DND-41 (cell line): ENCODE measurements around the gene OTUD5.

Experiments
- ATAC-seq: fragments of 200-7000 bp; cut with Tn5 transposase; 3 replicates; pipeline ENCODE4 v1.9.1; 2021; ENCODE audit warnings: low read depth; ENCODE audit not compliant: insufficient read depth
- DNase-seq: peaks from one replicate; pipeline ENCODE4 v3.0.0-alpha.2; 2020
- H2AFZ ChIP-seq: 2 replicates; pipeline ENCODE4 v1.6.0; 2012; ENCODE audit warnings: low read depth, low read length
- H3K27ac ChIP-seq: 2 replicates; pipeline ENCODE4 v1.5.1; 2012; ENCODE audit warnings: low read length, inconsistent platforms
- H3K27me3 ChIP-seq: fragments of 200-600 bp; sonication (generic); 2 replicates; pipeline ENCODE4 v1.6.0; 2012; ENCODE audit warnings: low read length, mild to moderate bottlenecking, inconsistent platforms; ENCODE audit not compliant: insufficient read depth, poor library complexity
- H3K36me3 ChIP-seq: 2 replicates; pipeline ENCODE4 v1.5.1; 2012; ENCODE audit warnings: low read length, inconsistent platforms; ENCODE audit not compliant: insufficient read depth
- H3K4me1 ChIP-seq: 2 replicates; pipeline ENCODE4 v1.5.1; 2012; ENCODE audit warnings: mild to moderate bottlenecking, low read length; ENCODE audit not compliant: insufficient read depth
- H3K4me2 ChIP-seq: 2 replicates; pipeline ENCODE4 v1.6.0; 2012; ENCODE audit warnings: mild to moderate bottlenecking, moderate library complexity, low read length, inconsistent platforms; ENCODE audit not compliant: insufficient read depth
- H3K4me3 ChIP-seq, 2 experiments: fragments of 200-600 bp in 1 of 2; shearing (Covaris generic) in 1 of 2; 2 replicates each; pipeline ENCODE4 v1.5.1; 2012 to 2016; ENCODE audit warnings: inconsistent platforms in 2 of 2, low read length in 2 of 2, mild to moderate bottlenecking in 2 of 2, low read depth in 1 of 2, moderate library complexity in 1 of 2
- H3K79me2 ChIP-seq: 2 replicates; pipeline ENCODE4 v1.6.0; 2012; ENCODE audit warnings: low read length, inconsistent platforms; ENCODE audit not compliant: insufficient read depth
- H3K9ac ChIP-seq: 2 replicates; pipeline ENCODE4 v1.6.0; 2012; ENCODE audit warnings: low read depth, mild to moderate bottlenecking, inconsistent platforms, low read length, moderate library complexity
- H3K9me3 ChIP-seq: 2 replicates; pipeline ENCODE4 v1.5.1; 2012; ENCODE audit warnings: low read length, moderate library complexity, mild to moderate bottlenecking, inconsistent platforms; ENCODE audit not compliant: insufficient read depth, severe bottlenecking
- H4K20me1 ChIP-seq: 2 replicates; pipeline ENCODE4 v1.6.0; 2012; ENCODE audit warnings: low read length; ENCODE audit not compliant: insufficient read depth
- EZH2 ChIP-seq: IDR thresholded peaks from 3 replicates; pipeline ENCODE4 v1.6.1; 2012; ENCODE audit warnings: borderline replicate concordance, low read depth, mild to moderate bottlenecking, moderate library complexity, low read length, inconsistent platforms; ENCODE audit not compliant: severe bottlenecking
- TF ChIP-seq, protein P1 (sequence below): IDR thresholded peaks from 2 replicates; pipeline ENCODE4 v1.5.1; 2012; ENCODE audit warnings: borderline replicate concordance, low read length, moderate library complexity, mild to moderate bottlenecking; ENCODE audit not compliant: poor library complexity, severe bottlenecking; ENCODE audit errors: extremely low read depth

Gene OTUD5

GRCh38 chrX:48909703-48910294, 47.6 kb downstream of the OTUD5 start:
- Histone ChIP-seq H2AFZ (no peak overlapping the region), H3K27me3 (no peaks in the 10 kb centered on the region), H3K4me2 (peak overlapping the region; percentile 95; the same call in 1 of the 2 replicates), H3K27ac (no peak overlapping the region), H3K79me2 (peaks cover 19% of the 10 kb centered on the region), H3K4me1 (peaks cover 25% of the 10 kb centered on the region), H3K9me3 (no peaks in the 10 kb centered on the region), H3K9ac (no peak overlapping the region), H4K20me1 (no peaks in the 10 kb centered on the region), H3K4me3 (0 out of 4 replicates have a peak overlapping the region, but pooled peaks of 1 of the 2 experiments have one; percentile 95), H3K36me3 (peaks cover 31% of the 10 kb centered on the region)
- ATAC-seq (no peak), DNase-seq (no peak)
- TF ChIP-seq, protein P1, sequence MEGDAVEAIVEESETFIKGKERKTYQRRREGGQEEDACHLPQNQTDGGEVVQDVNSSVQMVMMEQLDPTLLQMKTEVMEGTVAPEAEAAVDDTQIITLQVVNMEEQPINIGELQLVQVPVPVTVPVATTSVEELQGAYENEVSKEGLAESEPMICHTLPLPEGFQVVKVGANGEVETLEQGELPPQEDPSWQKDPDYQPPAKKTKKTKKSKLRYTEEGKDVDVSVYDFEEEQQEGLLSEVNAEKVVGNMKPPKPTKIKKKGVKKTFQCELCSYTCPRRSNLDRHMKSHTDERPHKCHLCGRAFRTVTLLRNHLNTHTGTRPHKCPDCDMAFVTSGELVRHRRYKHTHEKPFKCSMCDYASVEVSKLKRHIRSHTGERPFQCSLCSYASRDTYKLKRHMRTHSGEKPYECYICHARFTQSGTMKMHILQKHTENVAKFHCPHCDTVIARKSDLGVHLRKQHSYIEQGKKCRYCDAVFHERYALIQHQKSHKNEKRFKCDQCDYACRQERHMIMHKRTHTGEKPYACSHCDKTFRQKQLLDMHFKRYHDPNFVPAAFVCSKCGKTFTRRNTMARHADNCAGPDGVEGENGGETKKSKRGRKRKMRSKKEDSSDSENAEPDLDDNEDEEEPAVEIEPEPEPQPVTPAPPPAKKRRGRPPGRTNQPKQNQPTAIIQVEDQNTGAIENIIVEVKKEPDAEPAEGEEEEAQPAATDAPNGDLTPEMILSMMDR, result no peak
- no peak for TF ChIP-seq EZH2

DNA sequence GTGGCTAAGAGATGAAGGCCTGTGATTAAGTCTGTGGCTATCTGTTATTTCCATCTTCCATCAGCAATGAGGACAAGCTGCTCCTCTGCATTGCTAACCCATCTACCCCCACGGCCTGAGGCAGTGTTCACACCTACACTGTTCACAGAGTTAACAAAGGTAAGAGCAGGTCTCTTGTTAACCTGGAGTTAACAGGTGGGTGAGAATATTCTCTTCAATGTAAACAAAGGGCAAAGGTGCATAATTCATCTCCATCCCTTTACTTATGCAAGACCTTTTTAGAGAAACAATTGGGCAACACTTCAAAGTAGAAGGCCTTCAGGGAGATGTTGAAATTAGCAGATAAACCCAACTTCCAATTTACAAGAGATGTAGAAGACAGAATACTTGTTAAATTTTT, 48.8 kb downstream of the OTUD5 start:
- DNase-seq (no peak), ATAC-seq (no peak)
- H3K9me3 ChIP-seq, result no peaks in the 10 kb centered on the region
- peaks cover 25% of the 10 kb centered on the region for H3K4me1 ChIP-seq
- H4K20me1 ChIP-seq, result no peaks in the 10 kb centered on the region
- H3K36me3 ChIP-seq, result peaks cover 29% of the 10 kb centered on the region
- H3K27ac ChIP-seq, result no peak overlapping the region
- TF ChIP-seq EZH2, result no peak
- TF ChIP-seq, protein P1, result no peak
- no peaks in the 10 kb centered on the region for H3K27me3 ChIP-seq
- H3K4me2 ChIP-seq, result no peak overlapping the region
- no peak overlapping the region for H3K4me3 ChIP-seq
- no peak overlapping the region for H2AFZ ChIP-seq
- peaks cover 19% of the 10 kb centered on the region for H3K79me2 ChIP-seq
- no peak overlapping the region for H3K9ac ChIP-seq

- H3K9ac ChIP-seq, result no peak overlapping the region
- no peak overlapping the region for H3K4me3 ChIP-seq
- H2AFZ ChIP-seq, result no peak overlapping the region
- no peak overlapping the region for H3K27ac ChIP-seq
- H4K20me1 ChIP-seq, result no peaks in the 10 kb centered on the region
- no peaks in the 10 kb centered on the region for H3K9me3 ChIP-seq
- H3K79me2 ChIP-seq, result peaks cover 10% of the 10 kb centered on the region
- no peak overlapping the region for H3K4me2 ChIP-seq
- no peak for ATAC-seq
- TF ChIP-seq, protein P1, result no peak
- no peak for TF ChIP-seq EZH2
- DNase-seq, result no peak
- no peaks in the 10 kb centered on the region for H3K27me3 ChIP-seq
- peaks cover 7% of the 10 kb centered on the region for H3K4me1 ChIP-seq
- H3K36me3 ChIP-seq, result peaks cover 54% of the 10 kb centered on the region
Observed at GRCh38 chrX:48905090-48905790, 52.2 kb downstream of the OTUD5 start.
